Measurements from ENCODE around the gene HS6ST3.
"Not testable (repeated sequence)": the region's sequence is repeated elsewhere in the genome, so short reads cannot be mapped to it uniquely, and the experiment has no call there.

DNA sequence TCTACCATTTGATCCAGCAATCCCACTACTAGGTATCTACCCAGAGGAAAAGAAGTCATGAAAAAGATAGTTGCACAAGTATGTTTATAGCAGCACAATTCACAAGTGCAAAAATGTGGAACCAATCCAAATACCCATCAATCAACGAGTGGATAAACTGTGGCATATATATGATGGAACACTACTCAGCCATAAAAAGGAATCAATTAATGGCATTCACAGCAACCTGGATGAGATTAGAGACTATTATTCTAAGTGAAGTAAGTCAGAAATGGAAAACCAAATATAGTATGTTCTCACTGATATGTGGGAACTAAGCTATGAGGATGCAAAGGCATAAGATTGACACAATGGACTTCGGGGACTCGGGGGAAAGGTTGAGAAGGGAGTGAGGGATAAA, 38.0 kb upstream of the HS6ST3 start:
- TF ChIP-seq, protein P1, sequence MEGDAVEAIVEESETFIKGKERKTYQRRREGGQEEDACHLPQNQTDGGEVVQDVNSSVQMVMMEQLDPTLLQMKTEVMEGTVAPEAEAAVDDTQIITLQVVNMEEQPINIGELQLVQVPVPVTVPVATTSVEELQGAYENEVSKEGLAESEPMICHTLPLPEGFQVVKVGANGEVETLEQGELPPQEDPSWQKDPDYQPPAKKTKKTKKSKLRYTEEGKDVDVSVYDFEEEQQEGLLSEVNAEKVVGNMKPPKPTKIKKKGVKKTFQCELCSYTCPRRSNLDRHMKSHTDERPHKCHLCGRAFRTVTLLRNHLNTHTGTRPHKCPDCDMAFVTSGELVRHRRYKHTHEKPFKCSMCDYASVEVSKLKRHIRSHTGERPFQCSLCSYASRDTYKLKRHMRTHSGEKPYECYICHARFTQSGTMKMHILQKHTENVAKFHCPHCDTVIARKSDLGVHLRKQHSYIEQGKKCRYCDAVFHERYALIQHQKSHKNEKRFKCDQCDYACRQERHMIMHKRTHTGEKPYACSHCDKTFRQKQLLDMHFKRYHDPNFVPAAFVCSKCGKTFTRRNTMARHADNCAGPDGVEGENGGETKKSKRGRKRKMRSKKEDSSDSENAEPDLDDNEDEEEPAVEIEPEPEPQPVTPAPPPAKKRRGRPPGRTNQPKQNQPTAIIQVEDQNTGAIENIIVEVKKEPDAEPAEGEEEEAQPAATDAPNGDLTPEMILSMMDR (conservative IDR thresholded peaks at IDR 0.05; ENCODE audit: low read depth, low read length): not testable (repeated sequence)
- not testable (repeated sequence) for TF ChIP-seq EZH2 (IDR thresholded peaks at IDR 0.05; ENCODE audit: low read length, unreplicated experiment)

Measured in PC-3 (cell line).